GM12864 (cell line): ENCODE data around the gene FOXA2.

Experiments
- DNase-seq: peaks from one replicate; pipeline ENCODE4 v3.0.0-alpha.2; 2011; ENCODE audit warnings: low read depth
- H3K4me3 ChIP-seq: 2 replicates; pipeline ENCODE4 v1.5.1; 2011; ENCODE audit warnings: mild to moderate bottlenecking, low read depth, low read length, control low read depth
- CTCF ChIP-seq: IDR thresholded peaks from 2 replicates; pipeline ENCODE4 v1.5.1; 2011; ENCODE audit warnings: low read depth, mild to moderate bottlenecking, moderate library complexity, low read length, control low read depth, inconsistent platforms; ENCODE audit errors: missing control alignments

The FOXA2 gene

GRCh38 chr20:22579711-22580697, 4.4 kb downstream of the FOXA2 start:
- DNase-seq: no peak
- no peak for TF ChIP-seq CTCF
- no peak overlapping the region for H3K4me3 ChIP-seq

GRCh38 chr20:22579119-22579427, 5.3 kb downstream of the FOXA2 start:
- no peak for TF ChIP-seq CTCF
- no peak overlapping the region for H3K4me3 ChIP-seq
- no peak for DNase-seq

- TF ChIP-seq CTCF: no peak
- H3K4me3 ChIP-seq: no peak overlapping the region
- DNase-seq: no peak
Observed at GRCh38 chr20:22578221-22579118, 5.9 kb downstream of the FOXA2 start.

GRCh38 chr20:22577515-22578220, 6.7 kb downstream of the FOXA2 start:
- no peak for DNase-seq
- no peak for TF ChIP-seq CTCF
- no peak overlapping the region for H3K4me3 ChIP-seq

- no peak overlapping the region for H3K4me3 ChIP-seq
- no peak for DNase-seq
- TF ChIP-seq CTCF: no peak
Observed at GRCh38 chr20:22576733-22577514, 7.4 kb downstream of the FOXA2 start.

- no peak overlapping the region for H3K4me3 ChIP-seq
- TF ChIP-seq CTCF: no peak
- DNase-seq: no peak
Observed at GRCh38 chr20:22576273-22576672, 8.1 kb downstream of the FOXA2 start.
